ENCODE data around the gene GALNT16. TPM values are rescaled to one million over a fixed set of nuclear protein-coding genes. Genes with fewer than 3 reads are reported as not detected.

The GALNT16 gene
- total and polyA plus RNA-seq, 2 of the 8 experiments (the other 6 are each of a cell fraction or from before 2014, with no cell fraction given): 5.4 to 6.3 TPM

GRCh38 chr14:69252851-69253250, 7.1 kb upstream of the GALNT16 start:
- TF ChIP-seq RAD21 (IDR thresholded peaks at IDR 0.05 in 1 of 2, conservative IDR thresholded peaks at IDR 0.05 in 1 of 2; ENCODE audit: low read depth in 2 of 2, low read length in 2 of 2): 0 out of 4 replicates have a peak, but pooled peaks of 1 of the 2 experiments have one; percentile 25
- TF ChIP-seq CTCF (IDR thresholded peaks at IDR 0.05; ENCODE audit: control extremely low read depth in 1 of 3, insufficient read depth in 1 of 3, low read depth in 1 of 3, low read length in 3 of 3): peak in 2 of 3 experiments; percentile 1 to 27; a peak in 3 of 4 replicates
- TF ChIP-seq HDAC2 (IDR thresholded peaks at IDR 0.05; ENCODE audit: borderline replicate concordance in 1 of 2, low read depth in 2 of 2, low read length in 2 of 2): no peak
- H3K4me3 ChIP-seq (ENCODE audit: extremely low read depth in 1 of 4, insufficient read depth in 2 of 4, low read depth in 3 of 4, low read length in 4 of 4): no peak overlapping the region
- no peak overlapping the region for H2BK15ac ChIP-seq (ENCODE audit: low read length)
- H3K4me2 ChIP-seq (ENCODE audit: insufficient read depth in 1 of 2, low read depth in 2 of 2, low read length in 2 of 2): no peak overlapping the region
- H3K9me3 ChIP-seq (ENCODE audit: insufficient read depth in 2 of 2, low read depth in 1 of 2, low read length in 1 of 2): no peaks in the 10 kb centered on the region; a peak in 1 of 4 replicates
- no peak overlapping the region for H4K8ac ChIP-seq (ENCODE audit: extremely low read depth, insufficient read depth, low read length)
- no peak overlapping the region for H4K5ac ChIP-seq (ENCODE audit: insufficient read length, low read depth, low read length)
- no peak overlapping the region for H3K9ac ChIP-seq (replicated peaks in 1 of 4; ENCODE audit: extremely low read depth in 1 of 4, low read depth in 3 of 4, low read length in 3 of 4)
- no peaks in the 10 kb centered on the region for H3K36me3 ChIP-seq (ENCODE audit: control insufficient read depth in 2 of 4, insufficient read depth in 4 of 4, low read length in 3 of 4)
- H2BK120ac ChIP-seq (replicated peaks; ENCODE audit: low read depth, low read length): no peak overlapping the region
- peaks cover 0 to 1% of the 10 kb centered on the region in 2 experiments for H4K20me1 ChIP-seq (replicated peaks in 1 of 2; ENCODE audit: control insufficient read depth in 1 of 2, insufficient read depth in 2 of 2, low read length in 2 of 2)
- H2BK5ac ChIP-seq (ENCODE audit: low read depth, low read length): no peak overlapping the region
- ChIA-PET CTCF (ENCODE audit: partially characterized antibody) (interaction anchor here (0.6 to 2.1 kb wide), 13 partner anchors 10 to 207 kb away, joined by 3 to 10 read pairs (median 4); no protein-coding TSS in a partner anchor), POLR2A (ENCODE audit: partially characterized antibody) (no interaction called here)
- WGBS, 2 experiments (ENCODE audit: extremely low coverage in 1 of 2, insufficient coverage in 1 of 2, insufficient read length in 1 of 2, insufficient replicate concordance in 2 of 2, low coverage in 1 of 2, low lambda C conversion rate in 2 of 2, missing lambda C conversion rate in 1 of 2): 74% methylated on average over 3 of the region's 3 CpGs; no CpG with 5 or more reads in 1 of the 2 experiments
- H4K91ac ChIP-seq (replicated peaks; ENCODE audit: insufficient read length, low read length): no peak overlapping the region
- H3K27me3 ChIP-seq (replicated peaks in 1 of 4; ENCODE audit: control insufficient read depth in 3 of 4, extremely low read depth in 1 of 4, insufficient read depth in 3 of 4, low read length in 3 of 4): peaks cover 3 to 13% (median 11%) of the 10 kb centered on the region in 4 experiments
- H3K18ac ChIP-seq (ENCODE audit: extremely low read depth, low read length): no peak overlapping the region
- H3K4me1 ChIP-seq (replicated peaks in 1 of 4; ENCODE audit: control insufficient read depth in 3 of 4, insufficient read depth in 4 of 4, low read length in 3 of 4): no peaks in the 10 kb centered on the region; a peak in 1 of 7 replicates
- no peak overlapping the region for H3K27ac ChIP-seq (ENCODE audit: low read depth, low read length)
- H3K56ac ChIP-seq (replicated peaks; ENCODE audit: insufficient read length, low read depth, low read length): no peak overlapping the region
- no peak overlapping the region for H2BK12ac ChIP-seq (ENCODE audit: low read depth, low read length)
- H2AK5ac ChIP-seq (ENCODE audit: low read depth, low read length): no peak overlapping the region
- no peak overlapping the region for H2AFZ ChIP-seq (ENCODE audit: low read length)
- H2BK20ac ChIP-seq (ENCODE audit: low read length): no peak overlapping the region
- H3K23me2 ChIP-seq (ENCODE audit: low read depth, low read length): no peaks in the 10 kb centered on the region; the same call in 1 of the 2 replicates
- H3K4ac ChIP-seq (replicated peaks; ENCODE audit: insufficient read length, low read depth, low read length): no peak overlapping the region
- no peak overlapping the region for H3K14ac ChIP-seq (ENCODE audit: insufficient read length)
- FAIRE-seq: no peak
- no peaks in the 10 kb centered on the region for H3K79me1 ChIP-seq (ENCODE audit: low read depth, low read length)
- DNase-seq (ENCODE audit: low read depth in 1 of 2, low spot score in 2 of 2): no peak
- no peaks in the 10 kb centered on the region for H3K79me2 ChIP-seq (ENCODE audit: control insufficient read depth in 1 of 2, insufficient read depth in 2 of 2, low read length in 2 of 2)
- H3K23ac ChIP-seq (ENCODE audit: insufficient read length): no peak overlapping the region

All from H1 (cell line).